Suppressor macrophage (primary cell): ENCODE data around the gene CRACDL.
"Not testable (repeated sequence)": the region's sequence is repeated elsewhere in the genome, so short reads cannot be mapped to it uniquely, and the experiment has no call there.

Source experiments
- DNase-seq, 4 experiments: peaks; one replicate each; pipeline ENCODE4 v3.0.0-alpha.2; 2020 to 2022

The CRACDL gene

GRCh38 chr2:98903767-98904485 lies 32.1 kb downstream of the CRACDL start:
- DNase-seq, result no peak

GRCh38 chr2:98903064-98903355 lies 33.0 kb downstream of the CRACDL start:
- DNase-seq, result no peak

GRCh38 chr2:98902209-98903063 lies 33.6 kb downstream of the CRACDL start:
- DNase-seq, result no peak

- DNase-seq, result no peak
These were observed 34.3 kb downstream of the CRACDL start for GRCh38 chr2:98901702-98902101.

- no peak for DNase-seq
These were observed 34.7 kb downstream of the CRACDL start for GRCh38 chr2:98901291-98901690.

GRCh38 chr2:98900721-98901120 lies 35.3 kb downstream of the CRACDL start:
- no peak for DNase-seq

DNA sequence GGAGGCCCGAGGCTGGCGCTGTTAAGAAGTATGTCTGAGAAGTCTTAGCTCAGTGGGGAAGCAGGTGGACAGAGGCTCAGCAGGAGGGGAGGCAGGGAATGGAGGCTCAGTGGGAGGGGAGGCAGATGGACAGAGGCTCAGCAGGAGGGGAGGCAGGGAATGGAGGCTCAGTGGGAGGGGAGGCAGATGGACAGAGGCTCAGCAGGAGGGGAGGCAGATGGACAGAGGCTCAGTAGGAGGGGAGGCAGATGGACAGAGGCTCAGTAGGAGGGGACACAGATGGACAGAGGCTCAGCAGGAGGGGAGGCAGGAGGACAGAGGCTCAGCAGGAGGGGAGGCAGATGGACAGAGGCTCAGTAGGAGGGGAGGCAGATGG lies 36.3 kb downstream of the CRACDL start:
- DNase-seq, result not testable (repeated sequence)

GRCh38 chr2:98899041-98899702 lies 36.9 kb downstream of the CRACDL start:
- no peak for DNase-seq

GRCh38 chr2:98898423-98898841 lies 37.6 kb downstream of the CRACDL start:
- DNase-seq, result no peak

DNA sequence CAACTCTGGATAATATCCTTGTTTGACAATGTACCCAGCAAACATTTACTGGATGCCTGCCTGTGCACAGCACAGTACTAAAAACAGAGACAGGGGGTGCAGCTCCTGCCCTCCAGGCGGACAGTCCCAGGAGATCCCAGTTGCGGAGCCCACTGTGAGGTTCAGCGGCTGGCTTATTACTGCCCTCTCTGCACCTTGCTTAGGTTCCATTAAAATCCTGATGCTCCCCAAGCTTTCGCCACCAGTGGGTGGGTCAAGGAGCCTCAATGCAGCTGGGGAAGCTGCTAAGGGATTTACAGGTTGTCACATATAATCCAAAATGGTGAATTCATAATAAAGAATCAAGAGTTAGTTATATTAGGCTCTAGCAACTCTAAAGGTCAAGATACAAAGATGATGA lies 38.3 kb downstream of the CRACDL start:
- DNase-seq, result no peak

DNA sequence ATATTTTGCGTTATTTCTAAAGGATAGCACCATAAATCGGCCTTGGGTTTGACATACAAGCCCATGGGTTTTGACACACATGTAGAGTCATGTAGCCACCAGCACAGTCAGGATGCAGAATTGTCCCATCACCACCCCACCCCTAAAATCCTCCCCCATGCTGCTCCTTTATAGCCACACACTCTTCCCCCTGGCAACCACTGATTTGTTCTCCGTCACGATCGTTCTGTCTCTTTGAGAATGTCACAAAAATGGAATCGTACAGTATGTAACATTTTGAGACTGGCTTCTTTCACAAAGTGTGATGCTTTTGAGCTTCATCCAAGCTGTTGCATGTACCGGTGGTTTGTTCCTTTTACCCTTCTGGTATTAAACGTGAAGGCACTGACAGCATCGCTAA lies 39.1 kb downstream of the CRACDL start:
- DNase-seq, result no peak

DNA sequence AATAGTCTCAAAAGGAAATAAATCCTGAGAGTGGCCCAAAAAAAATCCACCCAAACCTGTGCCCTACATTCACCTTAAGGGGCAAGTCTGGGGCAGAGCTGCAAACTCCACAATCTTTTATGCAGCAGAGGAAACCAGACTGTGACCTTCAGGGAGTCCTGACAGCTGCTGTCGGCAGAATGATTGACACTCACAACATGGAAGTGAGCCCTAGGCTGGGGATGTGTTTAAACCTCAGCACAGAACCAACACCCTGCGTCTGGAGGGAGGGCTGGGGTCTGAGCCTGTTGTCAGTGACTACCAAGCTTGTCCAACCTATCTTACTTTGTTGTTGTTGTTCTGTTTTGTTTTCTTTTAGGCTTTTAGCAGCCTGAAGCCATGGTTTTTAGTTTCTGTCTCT lies 39.6 kb downstream of the CRACDL start:
- DNase-seq, result no peak

GRCh38 chr2:98895901-98896300 lies 40.1 kb downstream of the CRACDL start:
- DNase-seq, result no peak

GRCh38 chr2:98895221-98895620 lies 40.8 kb downstream of the CRACDL start:
- DNase-seq, result no peak

GRCh38 chr2:98894331-98895000 lies 41.6 kb downstream of the CRACDL start:
- no peak for DNase-seq

DNA sequence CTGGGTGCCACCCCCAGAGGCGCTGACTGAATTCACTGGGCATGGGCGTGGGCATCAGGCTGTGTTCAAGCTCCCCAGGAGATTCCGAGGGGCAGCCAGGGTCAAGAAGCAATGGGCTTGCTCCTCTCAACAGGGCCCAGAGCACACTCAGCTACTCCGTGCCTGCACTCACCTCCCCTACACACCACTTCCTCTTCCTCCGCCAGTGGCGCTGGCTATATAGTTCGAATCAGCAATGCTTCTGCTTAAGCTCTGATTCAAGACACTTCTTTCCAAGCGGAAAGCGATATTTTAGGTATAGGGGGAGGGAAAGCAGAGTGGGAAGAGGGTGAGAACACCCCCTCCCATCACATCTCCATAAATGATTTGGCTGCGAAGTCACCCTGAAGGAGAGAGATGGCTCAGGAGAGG lies 42.1 kb downstream of the CRACDL start:
- peak; percentile 11 to 49 (median 32) for DNase-seq

GRCh38 chr2:98892871-98893270 lies 43.2 kb downstream of the CRACDL start:
- DNase-seq, result no peak

- peak in 2 of 4 experiments; percentile 13 to 20 for DNase-seq
These were observed 44.4 kb downstream of the CRACDL start for GRCh38 chr2:98891591-98891990.

GRCh38 chr2:98886066-98886554 lies 49.9 kb downstream of the CRACDL start:
- no peak for DNase-seq

DNA sequence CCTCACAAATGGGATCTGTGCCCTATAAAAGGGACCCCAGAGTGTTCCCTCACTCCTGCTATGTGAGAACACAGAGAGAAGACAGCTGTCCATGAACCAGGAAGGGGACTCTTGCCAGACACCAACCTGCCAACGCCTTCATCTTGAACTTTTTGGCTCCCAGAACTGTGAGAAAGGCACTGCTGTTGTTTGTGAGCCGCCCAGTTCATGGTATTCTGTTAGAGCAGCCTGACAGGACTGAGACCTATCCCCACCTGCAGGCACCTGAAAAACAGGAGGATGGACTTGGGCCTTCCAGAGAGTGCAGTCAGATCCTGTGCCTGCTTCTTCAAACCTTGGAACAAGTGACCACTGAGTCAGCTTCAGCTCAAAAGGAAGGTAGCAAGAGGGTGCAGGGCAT lies 51.4 kb downstream of the CRACDL start:
- DNase-seq, result no peak

DNA sequence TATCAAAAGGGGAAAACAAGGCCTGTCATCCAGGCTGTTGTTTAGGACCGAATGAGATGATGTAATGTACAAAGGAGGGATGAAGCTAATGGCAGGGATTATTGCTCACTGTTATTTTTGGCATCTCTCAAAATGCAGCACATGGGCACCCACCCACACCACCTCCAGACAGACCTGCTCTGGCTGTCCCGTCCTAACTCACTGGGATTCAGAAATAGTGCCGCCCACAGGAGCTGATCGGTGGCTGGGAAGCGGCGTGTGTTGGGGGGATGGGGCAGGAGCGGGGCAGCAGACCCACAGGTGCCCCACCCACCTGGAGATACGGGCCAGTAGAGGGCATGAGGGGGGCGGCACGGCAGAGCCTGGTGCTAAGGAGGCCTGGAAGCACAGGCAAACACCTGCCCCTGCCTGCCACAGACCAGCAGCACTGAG lies 52.2 kb downstream of the CRACDL start:
- no peak for DNase-seq

GRCh38 chr2:98882971-98883779 lies 52.9 kb downstream of the CRACDL start:
- DNase-seq, result no peak
